GM12874 (cell line): Measurements from ENCODE around the gene THOC6.

ENCODE experiments used
- TF ChIP-seq, protein P1 (sequence below): IDR thresholded peaks from 2 replicates; pipeline ENCODE4 v1.5.1; 2011; ENCODE audit warnings: low read depth, mild to moderate bottlenecking, control low read depth, low read length, moderate library complexity; ENCODE audit not compliant: insufficient read depth

The THOC6 gene

GRCh38 chr16:3007059-3007956 lies 16.5 kb upstream of the THOC6 start:
- TF ChIP-seq, protein P1, sequence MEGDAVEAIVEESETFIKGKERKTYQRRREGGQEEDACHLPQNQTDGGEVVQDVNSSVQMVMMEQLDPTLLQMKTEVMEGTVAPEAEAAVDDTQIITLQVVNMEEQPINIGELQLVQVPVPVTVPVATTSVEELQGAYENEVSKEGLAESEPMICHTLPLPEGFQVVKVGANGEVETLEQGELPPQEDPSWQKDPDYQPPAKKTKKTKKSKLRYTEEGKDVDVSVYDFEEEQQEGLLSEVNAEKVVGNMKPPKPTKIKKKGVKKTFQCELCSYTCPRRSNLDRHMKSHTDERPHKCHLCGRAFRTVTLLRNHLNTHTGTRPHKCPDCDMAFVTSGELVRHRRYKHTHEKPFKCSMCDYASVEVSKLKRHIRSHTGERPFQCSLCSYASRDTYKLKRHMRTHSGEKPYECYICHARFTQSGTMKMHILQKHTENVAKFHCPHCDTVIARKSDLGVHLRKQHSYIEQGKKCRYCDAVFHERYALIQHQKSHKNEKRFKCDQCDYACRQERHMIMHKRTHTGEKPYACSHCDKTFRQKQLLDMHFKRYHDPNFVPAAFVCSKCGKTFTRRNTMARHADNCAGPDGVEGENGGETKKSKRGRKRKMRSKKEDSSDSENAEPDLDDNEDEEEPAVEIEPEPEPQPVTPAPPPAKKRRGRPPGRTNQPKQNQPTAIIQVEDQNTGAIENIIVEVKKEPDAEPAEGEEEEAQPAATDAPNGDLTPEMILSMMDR: no peak

GRCh38 chr16:3007957-3008689 lies 15.7 kb upstream of the THOC6 start:
- TF ChIP-seq, protein P1: no peak

DNA sequence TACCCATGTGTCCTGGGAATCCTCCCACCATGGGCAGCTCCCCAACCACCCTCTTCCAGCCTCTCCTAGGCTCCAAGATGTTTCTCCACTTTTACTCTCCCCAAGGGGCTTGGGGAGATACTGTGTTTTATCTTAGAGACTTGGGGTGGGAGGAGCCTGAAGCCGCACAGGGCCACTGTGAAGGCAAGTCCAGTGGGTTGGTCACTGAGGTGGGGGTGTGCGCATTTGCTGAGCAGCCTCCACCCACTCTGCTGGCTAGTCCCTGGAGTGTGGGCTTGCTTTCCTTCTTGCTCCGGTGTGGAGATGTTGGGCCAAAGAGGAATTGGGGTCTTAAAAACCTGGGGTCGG lies 15.2 kb upstream of the THOC6 start:
- TF ChIP-seq, protein P1: no peak

DNA sequence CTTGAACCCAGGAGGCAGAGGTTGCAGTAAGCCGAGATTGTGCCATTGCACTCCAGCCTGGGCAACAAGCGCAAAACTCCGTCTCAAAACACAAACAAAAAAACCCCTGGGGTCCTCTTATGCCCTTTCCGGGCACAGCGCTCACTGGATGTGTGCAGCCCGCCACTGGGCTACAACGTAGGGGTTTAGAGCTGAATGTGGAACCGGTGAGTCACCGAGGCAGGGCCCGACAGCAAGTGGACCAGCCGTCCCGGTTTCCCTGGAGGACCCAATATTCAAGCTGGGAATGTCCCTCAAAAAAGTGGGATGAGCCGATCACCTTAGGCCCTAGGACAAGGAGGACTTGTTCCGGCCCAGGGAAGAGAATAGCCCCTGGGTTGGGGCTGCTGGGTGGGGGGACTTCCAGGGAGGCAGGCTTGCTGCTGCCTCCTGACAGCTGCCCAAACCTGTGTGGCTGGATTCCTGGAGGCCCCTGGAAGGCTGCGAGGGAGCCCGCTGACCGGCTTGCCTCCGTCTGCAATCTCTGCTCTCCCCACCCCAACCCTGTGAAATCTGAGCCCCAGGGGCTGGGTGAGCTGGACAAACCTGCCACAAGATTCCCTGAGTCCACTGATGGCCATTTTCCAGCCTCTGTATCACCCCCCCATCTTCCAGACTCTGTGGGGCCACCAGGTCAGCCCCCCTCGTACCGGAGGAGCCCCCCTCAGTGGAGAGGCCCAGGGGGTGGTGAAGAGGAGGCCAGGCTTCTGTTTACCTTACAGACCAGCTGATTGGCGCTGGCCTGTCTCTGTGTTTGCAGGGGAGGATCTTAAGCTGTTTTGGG lies 14.1 kb upstream of the THOC6 start:
- TF ChIP-seq, protein P1: no peak

GRCh38 chr16:3010510-3010909 lies 13.3 kb upstream of the THOC6 start:
- TF ChIP-seq, protein P1: no peak

GRCh38 chr16:3012246-3012645 lies 11.6 kb upstream of the THOC6 start:
- TF ChIP-seq, protein P1: no peak

DNA sequence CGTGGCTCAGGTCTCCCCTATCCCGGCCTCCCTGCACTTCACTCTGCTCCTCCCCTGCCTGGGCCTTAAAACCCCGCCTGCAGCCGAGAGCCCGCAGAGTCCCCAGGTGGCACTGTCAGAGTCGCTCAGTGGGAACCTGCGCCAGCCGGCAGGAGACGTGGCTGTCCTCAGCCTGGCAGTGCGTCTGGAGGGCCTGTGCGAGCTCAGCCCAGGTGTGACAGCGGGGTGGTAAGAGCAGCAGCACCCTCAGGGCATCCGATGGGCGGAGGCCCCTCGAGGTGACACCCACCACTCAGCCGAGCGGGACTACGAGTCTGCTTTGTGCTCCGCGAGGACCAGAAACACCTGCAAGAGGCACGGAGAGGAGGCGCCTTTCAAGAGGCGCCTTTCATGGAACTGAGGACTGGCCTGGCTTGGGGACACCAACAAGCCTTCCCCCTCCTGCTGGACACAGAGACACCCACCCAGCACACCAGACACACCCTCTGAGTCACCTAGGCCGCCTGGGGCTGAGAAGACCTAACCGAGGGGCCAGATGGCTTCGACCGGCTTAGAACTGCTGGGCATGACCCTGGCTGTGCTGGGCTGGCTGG lies 10.9 kb upstream of the THOC6 start, which contains the start of gene CLDN9:
CLDN9 (plus strand) TSS at position 96 of the 593 bp plus-strand sequence; CDS start at position 536, 440 bp downstream.
- TF ChIP-seq, protein P1: no peak
